ENCODE results near the gene CSNK2B.

DNA sequence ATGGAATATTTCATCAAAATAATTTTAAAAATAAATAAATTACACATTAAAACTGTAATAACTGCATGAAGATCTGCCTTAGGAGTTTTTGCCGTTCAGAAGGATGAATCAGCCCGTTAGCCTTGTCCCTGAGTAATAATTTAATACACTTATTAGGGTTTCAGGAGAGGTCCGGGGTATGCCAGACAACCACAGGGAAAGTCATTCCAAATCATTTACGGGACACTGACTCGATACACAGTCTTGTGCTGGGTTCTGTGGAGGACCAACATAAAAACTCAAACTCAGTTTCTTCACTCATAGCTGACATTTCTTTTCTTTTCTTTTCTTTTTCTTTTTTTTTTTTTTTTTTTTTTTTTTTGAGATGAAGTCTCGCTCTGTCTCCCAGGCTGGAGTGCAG, 40.1 kb downstream of the CSNK2B start:
- TF ChIP-seq, protein P1, sequence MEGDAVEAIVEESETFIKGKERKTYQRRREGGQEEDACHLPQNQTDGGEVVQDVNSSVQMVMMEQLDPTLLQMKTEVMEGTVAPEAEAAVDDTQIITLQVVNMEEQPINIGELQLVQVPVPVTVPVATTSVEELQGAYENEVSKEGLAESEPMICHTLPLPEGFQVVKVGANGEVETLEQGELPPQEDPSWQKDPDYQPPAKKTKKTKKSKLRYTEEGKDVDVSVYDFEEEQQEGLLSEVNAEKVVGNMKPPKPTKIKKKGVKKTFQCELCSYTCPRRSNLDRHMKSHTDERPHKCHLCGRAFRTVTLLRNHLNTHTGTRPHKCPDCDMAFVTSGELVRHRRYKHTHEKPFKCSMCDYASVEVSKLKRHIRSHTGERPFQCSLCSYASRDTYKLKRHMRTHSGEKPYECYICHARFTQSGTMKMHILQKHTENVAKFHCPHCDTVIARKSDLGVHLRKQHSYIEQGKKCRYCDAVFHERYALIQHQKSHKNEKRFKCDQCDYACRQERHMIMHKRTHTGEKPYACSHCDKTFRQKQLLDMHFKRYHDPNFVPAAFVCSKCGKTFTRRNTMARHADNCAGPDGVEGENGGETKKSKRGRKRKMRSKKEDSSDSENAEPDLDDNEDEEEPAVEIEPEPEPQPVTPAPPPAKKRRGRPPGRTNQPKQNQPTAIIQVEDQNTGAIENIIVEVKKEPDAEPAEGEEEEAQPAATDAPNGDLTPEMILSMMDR (conservative IDR thresholded peaks at IDR 0.05; ENCODE audit: low read depth, low read length), result no peak
- no peak for TF ChIP-seq EZH2phosphoT487 (IDR thresholded peaks at IDR 0.05; ENCODE audit: borderline replicate concordance, low read length)
